Measurements from ENCODE around the gene MDM2. TPM values are rescaled to one million over a fixed set of nuclear protein-coding genes. Genes with fewer than 3 reads are reported as not detected.

Gene MDM2
- total and polyA plus RNA-seq, 11 donors, result 16.2 to 78.8 (median 49.0) TPM

GRCh38 chr12:68788554-68789143, 19.3 kb upstream of the MDM2 start:
- Histone ChIP-seq H3K9me3 (no peaks in the 10 kb centered on the region), H3K4me3 (no peak overlapping the region), H3K36me3 (no peaks in the 10 kb centered on the region), H3K27ac (peak overlapping the region in 1 of 12 donors; percentile 87), H3K27me3 (no peaks in the 10 kb centered on the region), H3K4me1 (peaks cover 0 to 50% (median 0%) of the 10 kb centered on the region in 12 donors)
- DNase-seq, result no peak
- ATAC-seq, result no peak
- intact Hi-C loops (cut with DNase I), result loop anchor here in 1 of 10 donors (5.0 kb wide), 1 partner anchor 41 kb away; the partner anchor contains the start of gene SLC35E3
- TF ChIP-seq CTCF (IDR thresholded peaks at IDR 0.05) (no peak), POLR2A (IDR thresholded peaks at IDR 0.05) (no peak)
- 92 to 100% (median 95%) methylated on average over 3 of the region's 3 CpGs for WGBS, 4 donors

- intact Hi-C loops (cut with DNase I), result loop anchor here in 1 of 10 donors (5.0 kb wide), 1 partner anchor 42 kb away; the partner anchor contains the start of gene SLC35E3
- Histone ChIP-seq H3K36me3 (no peaks in the 10 kb centered on the region), H3K27me3 (no peaks in the 10 kb centered on the region), H3K4me3 (no peak overlapping the region), H3K9me3 (no peaks in the 10 kb centered on the region), H3K27ac (no peak overlapping the region), H3K4me1 (peaks cover 0 to 45% (median 0%) of the 10 kb centered on the region in 12 donors)
- DNase-seq (no peak), ATAC-seq (no peak)
- 95 to 98% (median 97%) methylated on average over 14 of the region's 14 CpGs for WGBS, 4 donors
- TF ChIP-seq CTCF (IDR thresholded peaks at IDR 0.05) (no peak), POLR2A (IDR thresholded peaks at IDR 0.05) (no peak)
Measured at GRCh38 chr12:68789144-68789878, 18.7 kb upstream of the MDM2 start.

GRCh38 chr12:68790081-68790951, 17.7 kb upstream of the MDM2 start:
- intact Hi-C loops (cut with DNase I), result no loop called here
- no peak overlapping the region for H3K27ac ChIP-seq
- TF ChIP-seq POLR2A (IDR thresholded peaks at IDR 0.05) (no peak), CTCF (IDR thresholded peaks at IDR 0.05) (no peak)
- no peaks in the 10 kb centered on the region for H3K27me3 ChIP-seq
- no peaks in the 10 kb centered on the region for H3K36me3 ChIP-seq
- H3K9me3 ChIP-seq, result no peaks in the 10 kb centered on the region
- no peak overlapping the region for H3K4me3 ChIP-seq
- 93 to 96% (median 95%) methylated on average over 13 of the region's 13 CpGs for WGBS, 4 donors
- peaks cover 0 to 34% (median 0%) of the 10 kb centered on the region in 12 donors for H3K4me1 ChIP-seq
- no peak for DNase-seq
- no peak for ATAC-seq

- Histone ChIP-seq H3K4me3 (no peak overlapping the region), H3K27ac (no peak overlapping the region), H3K36me3 (no peaks in the 10 kb centered on the region), H3K27me3 (no peaks in the 10 kb centered on the region), H3K4me1 (peaks cover 0 to 29% (median 0%) of the 10 kb centered on the region in 12 donors), H3K9me3 (no peaks in the 10 kb centered on the region)
- no peak for TF ChIP-seq POLR2A (IDR thresholded peaks at IDR 0.05)
- no peak for TF ChIP-seq CTCF (IDR thresholded peaks at IDR 0.05)
- intact Hi-C loops (cut with DNase I), result no loop called here
- ATAC-seq, result no peak
- 62 to 67% (median 64%) methylated on average over 3 of the region's 3 CpGs for WGBS, 4 donors
- DNase-seq, result no peak
Measured at GRCh38 chr12:68790952-68791234, 17.1 kb upstream of the MDM2 start.

All from heart left ventricle (tissue), 16 donors.